Measurements from ENCODE around the gene CCDC6. TPM values are rescaled to one million over a fixed set of nuclear protein-coding genes. Genes with fewer than 3 reads are reported as not detected.

Gene CCDC6
- total and polyA plus RNA-seq, 2 of the 4 experiments (the other 2 are of a cell fraction) = 21.8 to 30.8 TPM

DNA sequence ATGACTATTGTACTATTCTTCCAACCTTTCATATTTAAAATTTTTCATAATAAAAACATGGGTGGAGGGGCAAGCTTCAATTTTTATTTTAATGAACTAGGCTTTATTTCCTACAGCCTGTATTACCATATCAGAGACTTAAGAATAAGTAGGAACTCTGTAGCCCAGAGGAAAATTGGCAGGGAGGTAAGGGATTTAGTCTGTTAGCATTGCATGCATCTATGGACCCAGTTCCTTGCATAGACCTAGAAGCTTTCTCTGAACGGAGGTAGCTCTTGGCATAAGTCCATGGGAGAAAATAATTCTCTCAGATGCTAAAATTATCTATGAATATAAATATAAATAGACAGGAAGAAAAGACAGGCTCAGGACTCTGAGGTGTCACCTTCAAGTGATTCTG is 31.4 kb upstream of the CCDC6 start:
- Histone ChIP-seq H3K18ac (ENCODE audit: low read depth, low read length) (no peak overlapping the region), H2BK5ac (ENCODE audit: low read depth, low read length, poor library complexity, severe bottlenecking) (no peak overlapping the region), H2BK20ac (ENCODE audit: low read depth, low read length) (no peak overlapping the region), H2BK15ac (ENCODE audit: low read depth, low read length) (no peak overlapping the region), H3K23ac (ENCODE audit: low read depth, low read length) (no peak overlapping the region), H3K4me1 (ENCODE audit: control insufficient read depth, insufficient read depth, low read length) (no peaks in the 10 kb centered on the region), H3K9me1 (ENCODE audit: insufficient read depth, low read length) (no peaks in the 10 kb centered on the region), H3K4me3 (ENCODE audit: insufficient read depth, low read depth, low read length) (no peak overlapping the region), H2BK120ac (ENCODE audit: low read depth, low read length) (no peak overlapping the region), H3K4me2 (ENCODE audit: low read depth, low read length) (no peak overlapping the region), H3K36me3 (ENCODE audit: control insufficient read depth, insufficient read depth, low read length) (no peaks in the 10 kb centered on the region), H3K9ac (ENCODE audit: low read depth, low read length) (no peak overlapping the region), H2AK5ac (ENCODE audit: low read depth, low read length) (no peak overlapping the region), H3K27me3 (ENCODE audit: control insufficient read depth, insufficient read depth, low read length) (no peaks in the 10 kb centered on the region), H3K56ac (ENCODE audit: extremely low read depth, insufficient read depth, low read length) (no peak overlapping the region), H4K20me1 (ENCODE audit: insufficient read depth, low read length) (no peaks in the 10 kb centered on the region), H4K91ac (ENCODE audit: insufficient read depth, low read depth, low read length) (no peak overlapping the region), H3K14ac (replicated peaks; ENCODE audit: low read depth, low read length) (no peak overlapping the region), H4K8ac (ENCODE audit: low read depth in 2 of 2, low read length in 2 of 2) (no peak overlapping the region), H3K9me3 (ENCODE audit: control insufficient read depth, insufficient read depth, low read length) (no peaks in the 10 kb centered on the region), H2AK9ac (replicated peaks; ENCODE audit: low read depth, low read length, poor library complexity) (no peak overlapping the region), H3K4ac (ENCODE audit: low read depth, low read length) (no peak overlapping the region), H3K79me1 (ENCODE audit: low read depth in 1 of 2, low read length in 2 of 2) (no peaks in the 10 kb centered on the region), H4K5ac (ENCODE audit: low read depth, low read length) (no peak overlapping the region), H2AFZ (replicated peaks; ENCODE audit: low read length, poor library complexity) (no peak overlapping the region), H3K27ac (ENCODE audit: insufficient read depth, low read length) (no peak overlapping the region)
- ChIA-PET POLR2A (ENCODE audit: unreplicated experiment) (no interaction called here), CTCF (no interaction called here)
- no CpG with 5 or more reads among the region's 1 CpG for WGBS, 2 experiments (ENCODE audit: extremely low coverage in 2 of 2, insufficient read length in 1 of 2)
- BruUV-seq (replicated peaks) = no TSS peak
- dilution Hi-C loops (cut with HindIII; ENCODE audit: low sequenced_read_pairs, unreplicated experiment) = no loop called here
- no peak for TF ChIP-seq SMC3 (IDR thresholded peaks at IDR 0.05; ENCODE audit: low read depth, low read length)
- TF ChIP-seq MAZ (IDR thresholded peaks at IDR 0.05; ENCODE audit: borderline replicate concordance, low read depth, low read length) = no peak
- TF ChIP-seq, protein P1, sequence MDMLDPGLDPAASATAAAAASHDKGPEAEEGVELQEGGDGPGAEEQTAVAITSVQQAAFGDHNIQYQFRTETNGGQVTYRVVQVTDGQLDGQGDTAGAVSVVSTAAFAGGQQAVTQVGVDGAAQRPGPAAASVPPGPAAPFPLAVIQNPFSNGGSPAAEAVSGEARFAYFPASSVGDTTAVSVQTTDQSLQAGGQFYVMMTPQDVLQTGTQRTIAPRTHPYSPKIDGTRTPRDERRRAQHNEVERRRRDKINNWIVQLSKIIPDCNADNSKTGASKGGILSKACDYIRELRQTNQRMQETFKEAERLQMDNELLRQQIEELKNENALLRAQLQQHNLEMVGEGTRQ (IDR thresholded peaks at IDR 0.05; ENCODE audit: low read depth, low read length) = no peak
- TF ChIP-seq RFX5 (IDR thresholded peaks at IDR 0.05; ENCODE audit: low read depth, low read length) = no peak
- TF ChIP-seq BHLHE40 (IDR thresholded peaks at IDR 0.05; ENCODE audit: low read depth, low read length) = no peak
- TF ChIP-seq, protein P2, sequence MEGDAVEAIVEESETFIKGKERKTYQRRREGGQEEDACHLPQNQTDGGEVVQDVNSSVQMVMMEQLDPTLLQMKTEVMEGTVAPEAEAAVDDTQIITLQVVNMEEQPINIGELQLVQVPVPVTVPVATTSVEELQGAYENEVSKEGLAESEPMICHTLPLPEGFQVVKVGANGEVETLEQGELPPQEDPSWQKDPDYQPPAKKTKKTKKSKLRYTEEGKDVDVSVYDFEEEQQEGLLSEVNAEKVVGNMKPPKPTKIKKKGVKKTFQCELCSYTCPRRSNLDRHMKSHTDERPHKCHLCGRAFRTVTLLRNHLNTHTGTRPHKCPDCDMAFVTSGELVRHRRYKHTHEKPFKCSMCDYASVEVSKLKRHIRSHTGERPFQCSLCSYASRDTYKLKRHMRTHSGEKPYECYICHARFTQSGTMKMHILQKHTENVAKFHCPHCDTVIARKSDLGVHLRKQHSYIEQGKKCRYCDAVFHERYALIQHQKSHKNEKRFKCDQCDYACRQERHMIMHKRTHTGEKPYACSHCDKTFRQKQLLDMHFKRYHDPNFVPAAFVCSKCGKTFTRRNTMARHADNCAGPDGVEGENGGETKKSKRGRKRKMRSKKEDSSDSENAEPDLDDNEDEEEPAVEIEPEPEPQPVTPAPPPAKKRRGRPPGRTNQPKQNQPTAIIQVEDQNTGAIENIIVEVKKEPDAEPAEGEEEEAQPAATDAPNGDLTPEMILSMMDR (conservative IDR thresholded peaks at IDR 0.05; ENCODE audit: low read depth, low read length) = no peak
- no peak for TF ChIP-seq RCOR1 (IDR thresholded peaks at IDR 0.05; ENCODE audit: insufficient replicate concordance, low read length)
- TF ChIP-seq MXI1 (IDR thresholded peaks at IDR 0.05; ENCODE audit: borderline replicate concordance, low read depth, low read length) = no peak
- intact Hi-C loops (cut with micrococcal nuclease) = no loop called here
- ATAC-seq (ENCODE audit: low read depth) (no peak), DNase-seq (no peak)
- in situ Hi-C loops (cut with MboI; ENCODE audit: low sequenced_read_pairs) = no loop called here

Data from IMR-90 (cell line).